ENCODE results near the gene ITGA4. TPM values are rescaled to one million over a fixed set of nuclear protein-coding genes. Genes with fewer than 3 reads are reported as not detected.

The ITGA4 gene
- total and polyA plus RNA-seq, 7 donors: 1.8 to 15.6 (median 11.4) TPM

- Histone ChIP-seq H3K27ac (no peak overlapping the region), H3K9me3 (no peaks in the 10 kb centered on the region), H3K4me3 (no peak overlapping the region), H3K27me3 (peaks cover 0 to 19% (median 4%) of the 10 kb centered on the region in 3 donors), H3K4me1 (peaks cover 0 to 27% (median 16%) of the 10 kb centered on the region in 4 donors), H3K36me3 (no peaks in the 10 kb centered on the region)
- DNase-seq: no peak
- TF ChIP-seq CTCF (IDR thresholded peaks at IDR 0.05): no peak
- no peak for TF ChIP-seq POLR2AphosphoS5 (IDR thresholded peaks at IDR 0.05)
- TF ChIP-seq EP300 (IDR thresholded peaks at IDR 0.05): no peak
- TF ChIP-seq POLR2A (IDR thresholded peaks at IDR 0.05): no peak
- WGBS, 2 donors: 50 to 79% methylated on average over 7 of the region's 7 CpGs
- intact Hi-C loops (cut with DNase I): loop anchor here (10.0 kb wide), 3 partner anchors 253 to 387 kb away; no protein-coding TSS in a partner anchor
Measured at GRCh38 chr2:181461056-181461997, 4.1 kb downstream of the ITGA4 start.

GRCh38 chr2:181462033-181462432 lies 4.8 kb downstream of the ITGA4 start:
- no peak for DNase-seq
- H3K36me3 ChIP-seq: no peaks in the 10 kb centered on the region
- no peak for TF ChIP-seq CTCF (IDR thresholded peaks at IDR 0.05)
- no peak for TF ChIP-seq POLR2AphosphoS5 (IDR thresholded peaks at IDR 0.05)
- no peak for TF ChIP-seq POLR2A (IDR thresholded peaks at IDR 0.05)
- TF ChIP-seq EP300 (IDR thresholded peaks at IDR 0.05): no peak
- no peak overlapping the region for H3K27ac ChIP-seq
- H3K9me3 ChIP-seq: no peaks in the 10 kb centered on the region
- no peak overlapping the region for H3K4me3 ChIP-seq
- intact Hi-C loops (cut with DNase I): loop anchor here (10.0 kb wide), 3 partner anchors 253 to 387 kb away; no protein-coding TSS in a partner anchor
- peaks cover 0 to 12% (median 0%) of the 10 kb centered on the region in 3 donors for H3K27me3 ChIP-seq
- H3K4me1 ChIP-seq: peaks cover 0 to 21% (median 10%) of the 10 kb centered on the region in 4 donors
- 24 to 70% methylated on average over 1 of the region's 1 CpG for WGBS, 2 donors

DNA sequence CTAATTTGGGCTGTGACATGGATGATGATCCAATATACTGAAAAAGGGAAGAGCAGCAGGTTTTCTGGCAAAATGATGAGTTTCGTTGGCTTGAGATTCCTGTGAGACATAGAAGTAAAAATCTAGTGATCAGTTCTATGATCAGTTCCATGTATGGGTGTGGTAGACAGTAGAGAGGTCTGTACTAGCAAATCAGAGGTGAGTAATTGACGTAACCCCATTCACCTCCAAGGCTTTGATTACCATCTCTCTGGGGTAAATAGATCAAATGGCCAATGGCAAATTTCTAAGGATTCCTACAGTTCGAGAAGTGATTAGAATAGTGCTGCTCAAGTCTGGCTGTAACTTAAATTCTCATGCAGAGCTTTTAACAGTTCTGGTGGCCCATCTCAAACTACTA lies 6.4 kb downstream of the ITGA4 start:
- Histone ChIP-seq H3K27ac (no peak overlapping the region), H3K4me1 (peaks cover 0 to 8% (median 3%) of the 10 kb centered on the region in 4 donors), H3K36me3 (no peaks in the 10 kb centered on the region), H3K27me3 (no peaks in the 10 kb centered on the region), H3K9me3 (no peaks in the 10 kb centered on the region), H3K4me3 (no peak overlapping the region)
- no peak for TF ChIP-seq POLR2A (IDR thresholded peaks at IDR 0.05)
- no peak for TF ChIP-seq CTCF (IDR thresholded peaks at IDR 0.05)
- no peak for TF ChIP-seq POLR2AphosphoS5 (IDR thresholded peaks at IDR 0.05)
- TF ChIP-seq EP300 (IDR thresholded peaks at IDR 0.05): no peak
- no peak for DNase-seq
- intact Hi-C loops (cut with DNase I): loop anchor here (10.0 kb wide), 3 partner anchors 251 to 389 kb away; no protein-coding TSS in a partner anchor
- WGBS, 2 donors: 74 to 86% methylated on average over 3 of the region's 3 CpGs

DNA sequence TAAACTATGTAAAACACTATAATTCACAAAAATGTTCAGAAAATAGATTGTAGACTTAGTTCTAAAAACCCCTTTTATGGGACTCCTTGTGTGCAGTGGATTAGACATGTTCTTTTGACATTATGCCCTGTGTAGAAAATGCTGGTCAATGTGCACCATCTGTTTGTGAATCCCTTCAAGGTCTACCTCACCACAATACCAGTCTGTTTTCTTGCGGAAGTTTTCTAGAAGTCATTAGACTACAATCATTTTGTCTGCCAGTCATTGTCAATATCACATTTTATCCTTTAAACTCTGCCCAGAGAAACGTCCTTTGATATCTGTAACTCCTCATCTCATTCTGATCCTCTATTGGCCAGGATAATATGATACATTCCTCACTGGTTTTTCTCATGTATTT lies 7.8 kb downstream of the ITGA4 start:
- H3K36me3 ChIP-seq: no peaks in the 10 kb centered on the region
- no peaks in the 10 kb centered on the region for H3K4me1 ChIP-seq
- no peak overlapping the region for H3K4me3 ChIP-seq
- DNase-seq: no peak
- H3K9me3 ChIP-seq: no peaks in the 10 kb centered on the region
- no peak overlapping the region for H3K27ac ChIP-seq
- 54 to 63% methylated on average over 2 of the region's 2 CpGs for WGBS, 2 donors
- no peak for TF ChIP-seq POLR2AphosphoS5 (IDR thresholded peaks at IDR 0.05)
- TF ChIP-seq CTCF (IDR thresholded peaks at IDR 0.05): no peak
- TF ChIP-seq EP300 (IDR thresholded peaks at IDR 0.05): no peak
- TF ChIP-seq POLR2A (IDR thresholded peaks at IDR 0.05): no peak
- intact Hi-C loops (cut with DNase I): loop anchor here (10.0 kb wide), 3 partner anchors 250 to 390 kb away; no protein-coding TSS in a partner anchor
- no peaks in the 10 kb centered on the region for H3K27me3 ChIP-seq

Data from sigmoid colon (tissue), 7 donors.